ENCODE data around the gene CRY1.
"Not testable (repeated sequence)": the region's sequence is repeated elsewhere in the genome, so short reads cannot be mapped to it uniquely, and the experiment has no call there.

CRY1 gene

DNA sequence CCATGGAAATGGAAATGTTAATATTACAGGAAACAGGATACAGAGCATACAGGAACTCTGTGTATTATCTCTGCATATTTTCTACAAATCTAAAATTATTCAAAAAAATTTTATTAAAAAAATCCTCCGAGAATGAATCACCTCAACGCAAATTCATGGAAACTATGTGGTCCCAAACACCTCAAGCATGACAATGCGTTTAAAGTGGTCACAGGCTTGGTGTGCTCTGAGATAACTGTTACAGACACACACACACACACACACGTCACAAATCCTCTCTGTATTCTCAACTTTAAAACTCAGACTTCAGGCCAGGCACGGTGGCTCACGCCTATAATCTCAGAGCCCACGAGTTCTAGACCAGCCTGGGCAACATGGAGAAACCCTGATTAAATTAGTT lies 61.1 kb downstream of the CRY1 start:
- H3K4me3 ChIP-seq (ENCODE audit: low read depth, low read length): no peak overlapping the region
- H3K36me3 ChIP-seq (ENCODE audit: insufficient read depth, low read length): no peaks in the 10 kb centered on the region
- peaks cover 13% of the 10 kb centered on the region for H3K4me1 ChIP-seq (ENCODE audit: control insufficient read depth, insufficient read depth, low read length, unreplicated experiment)
- H3K27ac ChIP-seq (ENCODE audit: low read depth, low read length): no peak overlapping the region
- H2AFZ ChIP-seq (ENCODE audit: low read length, unreplicated experiment): no peak overlapping the region
- no peaks in the 10 kb centered on the region for H3K27me3 ChIP-seq (ENCODE audit: insufficient read depth, low read length)
- peaks cover 6% of the 10 kb centered on the region for H3K79me2 ChIP-seq (ENCODE audit: control insufficient read depth, insufficient read depth, low read length, unreplicated experiment)

GRCh38 chr12:107031061-107031460 lies 62.3 kb downstream of the CRY1 start:
- H2AFZ ChIP-seq (ENCODE audit: low read length, unreplicated experiment): no peak overlapping the region
- no peaks in the 10 kb centered on the region for H3K36me3 ChIP-seq (ENCODE audit: insufficient read depth, low read length)
- peaks cover 6% of the 10 kb centered on the region for H3K79me2 ChIP-seq (ENCODE audit: control insufficient read depth, insufficient read depth, low read length, unreplicated experiment)
- H3K27me3 ChIP-seq (ENCODE audit: insufficient read depth, low read length): no peaks in the 10 kb centered on the region
- H3K27ac ChIP-seq (ENCODE audit: low read depth, low read length): no peak overlapping the region
- peaks cover 24% of the 10 kb centered on the region for H3K4me1 ChIP-seq (ENCODE audit: control insufficient read depth, insufficient read depth, low read length, unreplicated experiment)
- no peak overlapping the region for H3K4me3 ChIP-seq (ENCODE audit: low read depth, low read length)

GRCh38 chr12:107029081-107029480 lies 64.3 kb downstream of the CRY1 start:
- no peak overlapping the region for H2AFZ ChIP-seq (ENCODE audit: low read length, unreplicated experiment)
- no peaks in the 10 kb centered on the region for H3K36me3 ChIP-seq (ENCODE audit: insufficient read depth, low read length)
- no peaks in the 10 kb centered on the region for H3K27me3 ChIP-seq (ENCODE audit: insufficient read depth, low read length)
- H3K79me2 ChIP-seq (ENCODE audit: control insufficient read depth, insufficient read depth, low read length, unreplicated experiment): peaks cover 6% of the 10 kb centered on the region
- H3K4me1 ChIP-seq (ENCODE audit: control insufficient read depth, insufficient read depth, low read length, unreplicated experiment): peaks cover 24% of the 10 kb centered on the region
- H3K27ac ChIP-seq (ENCODE audit: low read depth, low read length): peak overlapping the region; percentile 95; the same call in 1 of the 2 replicates
- H3K4me3 ChIP-seq (ENCODE audit: low read depth, low read length): no peak overlapping the region

GRCh38 chr12:107027636-107028053 lies 65.7 kb downstream of the CRY1 start:
- Histone ChIP-seq H3K79me2 (ENCODE audit: control insufficient read depth, insufficient read depth, low read length, unreplicated experiment) (peaks cover 6% of the 10 kb centered on the region), H3K27ac (ENCODE audit: low read depth, low read length) (peak overlapping the region; percentile 95), H3K27me3 (ENCODE audit: insufficient read depth, low read length) (no peaks in the 10 kb centered on the region), H2AFZ (ENCODE audit: low read length, unreplicated experiment) (no peak overlapping the region), H3K36me3 (ENCODE audit: insufficient read depth, low read length) (no peaks in the 10 kb centered on the region), H3K4me1 (ENCODE audit: control insufficient read depth, insufficient read depth, low read length, unreplicated experiment) (peaks cover 24% of the 10 kb centered on the region), H3K4me3 (ENCODE audit: low read depth, low read length) (peak overlapping the region; percentile 50)

DNA sequence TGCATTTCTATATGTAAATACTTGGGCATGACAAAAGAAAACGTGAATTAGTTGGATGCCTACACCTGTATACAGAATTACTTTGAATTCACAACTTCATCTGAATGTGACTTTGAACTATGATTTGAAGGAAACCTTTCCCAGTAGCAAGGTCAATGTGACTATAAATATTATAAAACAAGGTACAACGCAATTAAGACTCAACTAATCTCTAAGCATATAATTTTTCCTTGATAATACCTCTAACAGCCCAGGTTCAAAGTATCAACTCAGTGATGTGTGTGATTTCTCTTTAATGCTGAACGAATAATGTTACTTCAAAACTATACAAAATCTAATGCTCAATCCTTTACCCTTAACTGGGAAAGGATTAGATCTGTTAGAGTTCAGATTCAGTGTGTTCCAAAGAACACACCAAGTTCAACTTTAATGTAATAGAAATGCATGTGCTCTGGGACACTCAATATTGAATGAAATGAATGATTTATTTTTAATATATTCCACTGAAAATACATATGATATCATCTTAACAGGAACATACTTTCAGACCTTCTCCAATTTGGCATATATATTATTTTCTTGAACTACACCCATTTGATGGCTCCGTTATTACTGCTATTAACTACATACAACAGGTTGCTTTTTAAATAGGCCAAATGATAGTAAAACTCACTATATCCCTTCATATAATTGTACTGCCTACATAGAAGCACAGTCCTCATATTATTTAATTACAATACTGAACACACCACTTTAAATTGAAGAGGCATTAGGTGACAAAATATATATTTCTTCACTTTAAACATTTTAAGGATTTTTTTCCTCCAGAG lies 66.3 kb downstream of the CRY1 start:
- H3K36me3 ChIP-seq (ENCODE audit: insufficient read depth, low read length): no peaks in the 10 kb centered on the region
- peak overlapping the region; percentile 95 for H3K27ac ChIP-seq (ENCODE audit: low read depth, low read length)
- no peaks in the 10 kb centered on the region for H3K27me3 ChIP-seq (ENCODE audit: insufficient read depth, low read length)
- H3K4me1 ChIP-seq (ENCODE audit: control insufficient read depth, insufficient read depth, low read length, unreplicated experiment): peaks cover 24% of the 10 kb centered on the region
- H2AFZ ChIP-seq (ENCODE audit: low read length, unreplicated experiment): no peak overlapping the region
- peaks cover 6% of the 10 kb centered on the region for H3K79me2 ChIP-seq (ENCODE audit: control insufficient read depth, insufficient read depth, low read length, unreplicated experiment)
- H3K4me3 ChIP-seq (ENCODE audit: low read depth, low read length): peak overlapping the region; percentile 16

- H3K79me2 ChIP-seq (ENCODE audit: control insufficient read depth, insufficient read depth, low read length, unreplicated experiment); H3K27me3 ChIP-seq (ENCODE audit: insufficient read depth, low read length); H3K36me3 ChIP-seq (ENCODE audit: insufficient read depth, low read length); H2AFZ ChIP-seq (ENCODE audit: low read length, unreplicated experiment); H3K4me3 ChIP-seq (ENCODE audit: low read depth, low read length): not testable (repeated sequence)
- H3K27ac ChIP-seq (ENCODE audit: low read depth, low read length): peak overlapping the region; percentile 95
- peaks cover 24% of the 10 kb centered on the region for H3K4me1 ChIP-seq (ENCODE audit: control insufficient read depth, insufficient read depth, low read length, unreplicated experiment)
These were observed 67.0 kb downstream of the CRY1 start for GRCh38 chr12:107026356-107026755.

DNA sequence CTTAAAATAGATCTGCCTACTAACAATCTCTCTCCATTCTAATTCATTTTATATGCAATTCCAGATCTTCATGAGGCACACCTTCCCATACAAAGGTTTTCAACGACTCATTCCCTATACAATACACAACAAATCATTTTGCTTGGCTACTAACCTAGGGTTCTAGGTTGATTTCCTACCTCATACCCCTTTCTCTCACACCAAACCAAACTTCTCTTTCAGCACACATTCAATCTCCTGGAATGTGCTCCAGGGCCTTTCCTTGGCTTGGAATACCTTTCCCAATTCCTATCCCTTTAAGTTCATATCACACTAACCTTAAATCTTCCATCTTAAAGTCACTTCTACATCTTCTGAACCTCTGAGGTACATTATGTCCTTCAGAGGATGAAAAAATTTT lies 67.7 kb downstream of the CRY1 start:
- Histone ChIP-seq H3K36me3 (ENCODE audit: insufficient read depth, low read length) (0 out of 2 replicates have a peak, but pooled peaks cover 3% of the 10 kb centered on the region), H3K79me2 (ENCODE audit: control insufficient read depth, insufficient read depth, low read length, unreplicated experiment) (peaks cover 6% of the 10 kb centered on the region), H2AFZ (ENCODE audit: low read length, unreplicated experiment) (no peak overlapping the region), H3K4me3 (ENCODE audit: low read depth, low read length) (no peak overlapping the region), H3K27ac (ENCODE audit: low read depth, low read length) (no peak overlapping the region), H3K4me1 (ENCODE audit: control insufficient read depth, insufficient read depth, low read length, unreplicated experiment) (peaks cover 24% of the 10 kb centered on the region), H3K27me3 (ENCODE audit: insufficient read depth, low read length) (no peaks in the 10 kb centered on the region)

- Histone ChIP-seq H3K79me2 (ENCODE audit: control insufficient read depth, insufficient read depth, low read length, unreplicated experiment) (no peaks in the 10 kb centered on the region), H3K27ac (ENCODE audit: low read depth, low read length) (no peak overlapping the region), H3K27me3 (ENCODE audit: insufficient read depth, low read length) (no peaks in the 10 kb centered on the region), H3K4me1 (ENCODE audit: control insufficient read depth, insufficient read depth, low read length, unreplicated experiment) (no peaks in the 10 kb centered on the region), H3K4me3 (ENCODE audit: low read depth, low read length) (no peak overlapping the region), H2AFZ (ENCODE audit: low read length, unreplicated experiment) (no peak overlapping the region), H3K36me3 (ENCODE audit: insufficient read depth, low read length) (0 out of 2 replicates have a peak, but pooled peaks cover 3% of the 10 kb centered on the region)
These were observed 73.8 kb downstream of the CRY1 start for GRCh38 chr12:107019546-107019945.

DNA sequence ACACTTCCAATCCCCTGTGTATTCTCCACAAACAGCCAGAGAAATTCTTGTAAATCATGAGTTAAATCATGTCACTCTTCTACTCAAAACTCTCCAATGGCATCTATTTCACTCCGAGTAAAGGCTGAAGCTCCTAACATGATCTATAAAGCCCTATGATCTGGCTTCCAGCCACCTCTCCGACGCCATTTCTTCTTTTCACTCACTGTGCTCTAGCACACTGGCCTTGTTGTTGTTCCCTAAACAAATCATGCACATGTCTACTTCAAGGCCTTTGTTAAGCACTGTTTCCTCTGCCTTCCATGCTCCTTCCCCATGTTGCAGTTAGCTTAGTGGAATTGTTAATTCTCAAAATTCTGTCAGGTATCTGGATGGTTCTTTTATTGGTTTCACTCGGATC lies 76.3 kb downstream of the CRY1 start:
- Histone ChIP-seq H3K79me2 (ENCODE audit: control insufficient read depth, insufficient read depth, low read length, unreplicated experiment) (no peaks in the 10 kb centered on the region), H3K36me3 (ENCODE audit: insufficient read depth, low read length) (0 out of 2 replicates have a peak, but pooled peaks cover 3% of the 10 kb centered on the region), H3K27me3 (ENCODE audit: insufficient read depth, low read length) (no peaks in the 10 kb centered on the region), H3K4me3 (ENCODE audit: low read depth, low read length) (no peak overlapping the region), H3K4me1 (ENCODE audit: control insufficient read depth, insufficient read depth, low read length, unreplicated experiment) (no peaks in the 10 kb centered on the region), H3K27ac (ENCODE audit: low read depth, low read length) (no peak overlapping the region), H2AFZ (ENCODE audit: low read length, unreplicated experiment) (no peak overlapping the region)

DNA sequence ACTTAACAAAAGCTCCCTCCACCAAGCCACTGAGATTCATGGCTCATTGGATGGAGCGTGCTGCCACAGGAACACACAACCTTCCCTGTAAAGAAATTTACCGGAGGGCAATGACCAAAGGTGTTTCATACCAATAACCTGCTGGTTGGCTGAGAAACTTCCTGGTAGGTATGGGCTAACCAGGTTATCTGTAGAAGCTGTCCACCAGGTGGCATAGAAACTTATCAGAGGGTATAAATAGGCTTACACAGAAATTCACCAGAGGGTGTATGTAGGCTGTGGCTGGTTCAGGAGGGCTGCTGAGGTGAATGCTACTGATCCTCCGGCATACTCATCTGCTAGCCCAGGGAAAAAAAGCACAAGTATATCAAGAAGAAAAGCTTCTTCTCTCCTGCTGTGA lies 79.3 kb downstream of the CRY1 start:
- Histone ChIP-seq H3K4me1 (ENCODE audit: control insufficient read depth, insufficient read depth, low read length, unreplicated experiment) (no peaks in the 10 kb centered on the region), H3K27me3 (ENCODE audit: insufficient read depth, low read length) (no peaks in the 10 kb centered on the region), H2AFZ (ENCODE audit: low read length, unreplicated experiment) (no peak overlapping the region), H3K79me2 (ENCODE audit: control insufficient read depth, insufficient read depth, low read length, unreplicated experiment) (no peaks in the 10 kb centered on the region), H3K27ac (ENCODE audit: low read depth, low read length) (no peak overlapping the region), H3K4me3 (ENCODE audit: low read depth, low read length) (no peak overlapping the region), H3K36me3 (ENCODE audit: insufficient read depth, low read length) (no peaks in the 10 kb centered on the region)

DNA sequence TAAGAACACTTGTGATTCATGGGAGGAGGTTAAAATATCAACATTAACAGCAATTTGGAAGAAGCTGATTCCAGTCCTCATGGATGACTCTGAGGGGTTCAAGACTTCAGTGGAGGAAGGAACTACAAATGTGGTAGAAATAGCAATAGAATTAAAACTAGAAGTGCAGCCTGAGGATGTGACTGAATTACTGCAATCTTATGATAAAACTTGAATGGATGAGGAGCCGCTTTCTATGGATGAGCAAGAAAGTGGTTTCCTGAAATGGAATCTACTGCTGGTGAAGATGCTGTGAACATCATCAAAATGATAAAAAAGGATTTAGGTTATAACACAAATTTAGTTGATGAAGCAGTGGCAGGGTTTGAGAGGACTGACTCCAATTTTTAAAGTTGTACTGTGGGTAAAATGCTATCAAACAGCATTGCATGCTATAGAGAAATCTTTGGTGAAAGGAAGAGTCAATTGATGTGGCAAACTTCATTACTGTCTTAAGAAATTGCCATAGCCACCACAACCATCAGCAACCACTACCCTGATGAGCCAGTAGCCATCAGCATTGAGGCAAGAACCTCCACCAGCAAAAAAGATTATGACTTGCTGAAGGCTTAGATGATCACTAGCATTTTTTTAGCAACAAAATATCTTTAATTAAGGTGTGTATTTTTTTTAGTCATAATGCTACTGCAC lies 80.5 kb downstream of the CRY1 start:
- Histone ChIP-seq H3K27me3 (ENCODE audit: insufficient read depth, low read length) (no peaks in the 10 kb centered on the region), H3K79me2 (ENCODE audit: control insufficient read depth, insufficient read depth, low read length, unreplicated experiment) (no peaks in the 10 kb centered on the region), H3K27ac (ENCODE audit: low read depth, low read length) (no peak overlapping the region), H3K4me3 (ENCODE audit: low read depth, low read length) (no peak overlapping the region), H3K36me3 (ENCODE audit: insufficient read depth, low read length) (no peaks in the 10 kb centered on the region), H3K4me1 (ENCODE audit: control insufficient read depth, insufficient read depth, low read length, unreplicated experiment) (no peaks in the 10 kb centered on the region), H2AFZ (ENCODE audit: low read length, unreplicated experiment) (no peak overlapping the region)
